NCI-H1048 (cell line): Measurements from ENCODE around the gene LCE3D.
"Not testable (repeated sequence)": the region's sequence is repeated elsewhere in the genome, so short reads cannot be mapped to it uniquely, and the experiment has no call there.

Experiments used
- DNase-seq: peaks from one replicate; lab custom pipeline; 2025; lab: John Stamatoyannopoulos, UW

The LCE3D gene, protein sequence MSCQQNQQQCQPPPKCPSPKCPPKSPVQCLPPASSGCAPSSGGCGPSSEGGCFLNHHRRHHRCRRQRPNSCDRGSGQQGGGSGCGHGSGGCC

GRCh38 chr1:152580433-152580832 is at the start of gene LCE3D:
TSS of gene LCE3D (minus strand) at chr1:152580516. CDS start at chr1:152579936, 580 bp downstream.
- no peak for DNase-seq

GRCh38 chr1:152626744-152627143 is 46.4 kb upstream of the LCE3D start:
- no peak for DNase-seq

DNA sequence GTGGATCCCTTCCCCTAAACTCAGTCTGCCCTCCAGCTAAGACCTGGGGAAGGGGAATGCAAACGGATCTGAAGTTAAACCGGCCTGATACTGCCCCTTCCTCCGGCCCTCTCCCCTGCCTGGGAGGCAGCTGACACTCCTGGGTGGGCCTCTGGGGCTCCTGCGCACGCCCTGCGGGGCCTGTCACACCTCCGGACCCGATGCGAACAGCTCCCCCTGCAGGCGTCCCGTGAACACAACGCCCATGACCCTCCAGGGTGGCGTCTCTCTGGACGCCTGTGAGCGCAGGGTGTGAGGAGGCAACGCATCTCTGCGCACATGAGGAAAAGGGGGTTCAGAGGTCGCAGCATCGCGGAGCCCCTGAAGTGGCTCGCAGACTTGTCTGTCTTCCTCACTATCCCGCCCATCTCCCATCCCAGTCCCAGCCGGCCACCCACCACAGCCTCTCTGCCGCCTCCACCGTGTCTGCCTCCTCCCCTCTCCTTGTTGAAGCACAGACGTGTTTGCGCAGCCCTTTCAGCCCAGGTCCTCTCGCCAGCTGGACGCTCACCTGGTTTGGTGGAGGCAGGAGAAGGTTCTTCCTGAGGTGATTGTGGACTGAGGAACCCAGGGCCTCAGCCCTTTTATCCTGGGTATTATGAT is 43.0 kb upstream of the LCE3D start:
- DNase-seq: no peak

DNA sequence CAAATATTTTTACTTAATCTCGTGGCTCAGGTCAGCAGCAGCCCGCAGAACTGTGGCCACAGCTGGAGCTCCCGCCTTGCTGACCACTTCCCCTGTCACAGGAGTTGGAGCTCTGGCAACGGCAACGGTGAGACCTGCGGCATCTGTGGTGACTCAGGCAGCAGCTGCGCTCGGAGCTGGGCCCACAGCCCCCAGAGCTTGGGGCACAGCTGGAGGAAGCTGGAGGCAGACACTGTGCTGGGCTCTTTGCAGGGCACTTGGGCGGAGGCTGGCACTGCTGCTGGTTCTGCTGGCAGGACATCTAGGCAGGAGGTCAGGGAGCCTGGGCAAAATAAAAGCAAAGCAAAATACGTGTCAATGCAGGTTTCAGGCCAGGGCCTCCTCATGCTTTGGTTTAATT is 42.5 kb upstream of the LCE3D start, which contains the start of gene LCE3A:
Gene LCE3A (minus strand): TSS at position 301 of the 400 bp plus-strand sequence. CDS start 0 bp downstream, at position 301.
- no peak for DNase-seq

DNA sequence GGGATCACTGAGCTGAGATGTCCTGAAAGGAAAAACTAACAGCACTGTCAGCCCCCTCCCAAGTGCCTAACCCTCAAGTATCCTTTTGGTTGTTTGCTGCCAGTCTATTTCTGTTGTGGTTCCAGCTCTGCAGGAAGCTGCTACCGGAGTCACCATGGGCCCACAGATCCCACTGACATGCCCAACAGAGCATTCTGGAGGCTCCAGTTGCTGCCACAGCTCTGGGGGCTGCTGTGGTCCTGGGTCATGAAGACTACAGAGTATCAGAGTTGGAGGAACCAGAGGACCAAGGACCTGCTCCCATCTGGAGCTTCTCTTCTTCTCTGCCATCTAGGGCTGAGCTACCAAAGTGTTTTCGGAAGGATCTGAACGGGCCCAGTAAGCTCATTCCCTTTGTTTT is 41.7 kb upstream of the LCE3D start:
- no peak for DNase-seq

DNA sequence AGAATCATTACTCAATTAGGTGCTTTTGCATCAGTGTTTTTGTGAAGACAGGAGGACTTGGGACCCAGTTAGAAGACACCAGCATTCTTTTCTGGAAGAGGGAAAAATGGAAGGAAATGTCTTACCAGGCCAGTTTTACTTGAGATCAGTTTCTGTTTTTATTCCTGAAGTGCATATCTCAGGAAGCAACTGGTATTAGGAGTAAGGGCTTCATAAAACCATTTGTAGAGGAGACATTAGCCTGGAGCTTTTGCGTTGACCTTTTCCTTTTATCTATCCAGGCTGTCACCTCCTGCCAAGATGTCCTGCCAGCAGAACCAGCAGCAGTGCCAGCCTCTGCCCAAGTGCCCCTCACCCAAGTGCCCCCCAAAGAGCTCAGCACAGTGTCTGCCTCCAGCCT is 33.2 kb upstream of the LCE3D start, which contains the start of gene LCE3B:
Gene LCE3B (plus strand): TSS at position 301 of the 400 bp plus-strand sequence. CDS start 0 bp downstream, at position 301.
- no peak for DNase-seq

DNA sequence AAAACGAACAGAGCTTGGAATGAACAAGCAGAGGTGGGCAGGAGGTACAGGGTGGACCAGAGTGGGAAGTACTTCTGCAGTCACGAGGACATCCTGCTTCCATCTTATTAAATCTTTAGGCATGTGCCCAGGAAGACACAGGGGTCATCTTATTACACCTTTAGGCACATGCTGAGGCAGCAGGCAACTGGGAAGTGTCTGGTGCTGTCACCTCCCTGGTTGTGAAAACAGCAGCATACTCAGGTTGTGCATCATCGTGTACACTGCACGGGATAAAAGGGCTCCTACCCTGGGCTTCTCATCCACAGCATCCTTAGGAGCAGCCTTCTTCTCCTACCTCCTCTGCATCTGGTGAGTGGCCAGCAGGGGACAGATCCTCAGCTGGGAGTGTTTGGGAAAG is 19.6 kb upstream of the LCE3D start, which contains the start of gene LCE3C:
Gene LCE3C (plus strand): TSS at position 301 of the 400 bp plus-strand sequence. CDS start 498 bp downstream, outside the sequence.
- DNase-seq: no peak

GRCh38 chr1:152596986-152597385 is 16.7 kb upstream of the LCE3D start:
- no peak for DNase-seq

DNA sequence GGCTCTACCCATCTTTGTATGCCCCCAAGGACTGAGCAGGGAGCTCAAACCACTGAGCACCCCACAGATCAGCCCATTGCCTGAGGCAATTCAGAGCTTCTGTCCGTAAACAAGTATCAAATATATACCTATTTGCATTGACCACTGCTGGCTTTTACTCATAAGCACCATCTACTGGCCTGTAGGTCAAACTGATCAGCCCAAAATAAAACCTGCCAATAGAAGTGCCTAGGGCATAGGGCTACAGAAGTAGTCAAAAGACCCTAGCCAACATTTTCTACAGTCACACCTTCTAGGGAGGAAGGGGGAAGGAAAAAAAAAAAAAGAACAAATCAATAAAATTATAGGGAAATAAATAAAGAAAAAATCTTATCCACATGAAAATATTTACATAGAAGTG is 5.3 kb upstream of the LCE3D start:
- no peak for DNase-seq

GRCh38 chr1:152582647-152583046 is 2.3 kb upstream of the LCE3D start:
- DNase-seq: no peak

DNA sequence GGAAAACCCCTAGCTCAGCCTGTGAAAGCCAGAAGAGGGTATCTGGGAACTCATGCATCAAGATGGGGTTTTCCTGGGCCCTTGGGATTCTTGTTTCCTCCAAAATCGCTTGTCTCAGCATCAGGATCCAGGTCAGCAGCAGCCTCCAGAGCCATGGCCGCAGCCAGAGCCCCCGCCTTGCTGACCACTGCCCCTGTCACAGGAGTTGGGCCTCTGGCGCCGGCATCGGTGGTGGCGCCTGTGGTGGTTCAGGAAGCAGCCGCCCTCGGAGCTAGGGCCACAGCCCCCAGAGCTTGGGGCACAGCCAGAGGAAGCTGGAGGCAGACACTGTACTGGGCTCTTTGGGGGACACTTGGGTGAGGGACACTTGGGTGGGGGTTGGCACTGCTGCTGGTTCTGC is 790 bp downstream of the LCE3D start:
- not testable (repeated sequence) for DNase-seq

- DNase-seq: no peak
Measured at GRCh38 chr1:152577168-152577567, 3.1 kb downstream of the LCE3D start.

DNA sequence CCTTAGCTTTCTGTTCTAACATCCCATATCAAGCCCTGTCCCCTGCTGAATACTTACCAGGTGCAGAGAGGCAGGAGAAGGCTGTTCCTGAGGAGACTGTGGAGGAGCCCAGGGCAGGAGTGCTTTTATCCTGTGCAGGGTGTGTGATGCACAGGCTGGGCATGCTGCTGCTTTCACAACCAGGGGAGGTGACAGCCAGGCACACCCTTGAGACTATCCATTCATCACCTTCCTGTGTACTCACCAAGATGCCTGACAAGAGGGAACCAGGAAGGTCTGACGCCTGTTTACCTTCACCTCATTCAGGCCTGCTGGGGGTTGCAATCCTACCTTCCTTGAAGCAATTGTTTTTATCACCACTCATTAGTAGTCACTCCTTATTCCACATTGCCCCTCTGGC is 13.6 kb downstream of the LCE3D start, which contains the start of gene LCE3E:
Gene LCE3E (minus strand): TSS at position 100 of the 400 bp plus-strand sequence. CDS start 572 bp downstream, outside the sequence.
- no peak for DNase-seq

DNA sequence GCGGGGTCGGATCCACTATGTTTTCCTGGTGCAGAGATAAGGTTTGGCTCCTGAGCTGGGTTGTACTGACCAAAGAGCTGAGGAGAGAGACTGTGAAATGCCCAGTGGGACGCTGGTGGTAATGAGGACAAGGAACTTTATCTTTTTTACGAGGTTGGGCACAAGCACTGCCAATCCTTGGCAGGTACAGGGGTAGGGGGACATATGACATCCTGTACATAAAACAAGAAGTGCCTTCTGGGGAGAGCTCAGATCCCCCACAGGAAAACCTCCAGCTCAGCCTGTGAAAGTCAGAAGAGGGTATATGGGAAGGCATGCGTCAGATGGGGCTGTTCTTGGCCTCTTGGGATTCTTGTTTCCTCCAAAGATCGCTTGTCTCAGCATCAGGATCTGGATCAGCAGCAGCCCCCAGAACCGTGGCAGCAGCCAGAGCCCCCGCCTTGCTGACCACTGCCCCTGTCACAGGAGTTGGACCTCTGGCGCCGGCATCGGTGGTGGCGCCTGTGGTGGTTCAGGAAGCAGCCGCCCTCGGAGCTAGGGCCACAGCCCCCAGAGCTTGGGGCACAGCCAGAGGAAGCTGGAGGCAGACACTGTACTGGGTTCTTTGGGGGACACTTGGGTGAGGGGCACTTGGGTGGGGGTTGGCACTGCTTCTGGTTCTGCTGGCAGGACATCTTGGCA is 14.6 kb downstream of the LCE3D start:
- no peak for DNase-seq

DNA sequence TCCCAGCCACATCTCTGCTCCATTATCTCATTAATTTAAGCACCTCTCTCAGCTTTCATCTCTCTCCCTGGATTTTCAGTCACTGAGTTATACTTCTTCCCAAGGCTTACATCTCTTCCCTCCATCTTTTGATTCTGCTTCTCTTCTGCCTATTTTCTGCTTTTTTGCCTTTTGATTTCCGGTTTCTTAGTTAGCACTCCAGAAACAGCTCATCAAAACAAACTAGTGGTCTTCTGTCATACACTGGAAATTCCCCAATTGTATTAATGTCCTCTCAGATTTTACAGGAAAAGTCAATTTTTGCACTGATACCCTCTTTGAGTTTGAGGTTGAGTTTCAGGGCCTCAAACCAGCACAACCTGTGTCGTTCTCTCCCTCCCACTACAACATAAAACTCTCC is 15.2 kb downstream of the LCE3D start:
- DNase-seq: no peak

DNA sequence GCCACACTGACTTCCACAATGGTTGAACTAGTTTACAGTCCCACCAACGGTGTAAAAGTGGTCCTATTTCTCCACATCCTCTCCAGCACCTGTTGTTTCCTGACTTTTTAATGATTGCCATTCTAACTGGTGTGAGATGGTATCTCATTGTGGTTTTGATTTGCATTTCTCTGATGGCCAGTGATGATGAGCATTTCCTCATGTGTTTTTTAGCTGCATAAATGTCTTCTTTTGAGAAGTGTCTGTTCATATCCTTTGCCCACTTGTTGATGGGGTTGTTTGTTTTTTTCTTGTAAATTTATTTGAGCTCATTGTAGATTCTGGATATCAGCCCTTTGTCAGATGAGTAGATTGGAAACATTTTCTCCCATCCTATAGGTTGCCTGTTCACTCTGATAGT is 32.0 kb downstream of the LCE3D start:
- not testable (repeated sequence) for DNase-seq

- DNase-seq: no peak
Measured at GRCh38 chr1:152546704-152547103, 33.6 kb downstream of the LCE3D start.

GRCh38 chr1:152543820-152544219 is 36.5 kb downstream of the LCE3D start:
- DNase-seq: no peak

DNA sequence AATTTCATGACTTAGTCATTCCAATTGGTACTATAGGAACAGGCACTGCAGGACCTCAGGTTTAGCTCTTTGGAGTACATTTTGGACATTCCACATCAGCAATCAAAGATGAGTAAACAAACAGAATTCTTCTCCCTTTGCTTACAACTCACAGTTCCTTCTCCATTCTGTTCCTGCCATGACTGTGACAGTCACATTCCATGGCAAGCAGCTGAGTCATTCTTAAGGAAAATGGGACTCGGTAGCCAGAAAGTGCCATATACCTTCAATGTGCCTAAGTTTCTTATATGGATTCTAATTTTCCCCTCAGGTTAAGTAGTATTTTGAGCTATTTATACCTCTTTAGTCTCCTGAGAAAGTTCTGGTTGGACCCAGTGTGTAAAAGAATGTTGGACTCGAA is 40.4 kb downstream of the LCE3D start:
- no peak for DNase-seq

GRCh38 chr1:152537496-152537895 is 42.8 kb downstream of the LCE3D start:
- DNase-seq: no peak

GRCh38 chr1:152535774-152536173 is 44.5 kb downstream of the LCE3D start:
- DNase-seq: no peak

- peak; percentile 25 for DNase-seq
Measured at GRCh38 chr1:152533327-152533938, 46.9 kb downstream of the LCE3D start.
